ENCODE results near the gene BBS1. TPM values are rescaled to one million over a fixed set of nuclear protein-coding genes. Genes with fewer than 3 reads are reported as not detected.
"Not testable (repeated sequence)": the region's sequence is repeated elsewhere in the genome, so short reads cannot be mapped to it uniquely, and the experiment has no call there.

Gene BBS1
- 10 to 100 TPM; 13.1 to 13.8 (median 13.6) TPM for total RNA-seq

GRCh38 chr11:66510271-66510989 lies at the start of gene BBS1:
BBS1 (plus strand) TSS chr11:66510635; CDS start chr11:66510660, 25 bp downstream.
- H3K36me3 Mint-ChIP-seq (ENCODE audit: insufficient read depth) = peaks cover 14% of the 10 kb centered on the region
- peaks cover 9% of the 10 kb centered on the region for H3K4me1 Mint-ChIP-seq (ENCODE audit: low read depth)
- peak within 1 kb of the TSS; percentile 90 for H3K4me3 Mint-ChIP-seq
- ATAC-seq (peak; percentile 98 to 100), DNase-seq (peak; percentile 79)
- no peaks in the 10 kb centered on the region for H3K9me3 Mint-ChIP-seq
- H3K27me3 Mint-ChIP-seq (ENCODE audit: low read depth) = no peaks in the 10 kb centered on the region

- Mint-ChIP-seq H3K4me3 (no peak overlapping the region), H3K36me3 (ENCODE audit: insufficient read depth) (no peaks in the 10 kb centered on the region), H3K27me3 (ENCODE audit: low read depth) (no peaks in the 10 kb centered on the region), H3K9me3 (no peaks in the 10 kb centered on the region), H3K4me1 (ENCODE audit: low read depth) (peaks cover 11% of the 10 kb centered on the region)
- ATAC-seq (no peak), DNase-seq (no peak)
Observed at GRCh38 chr11:66462010-66462409, 48.4 kb upstream of the BBS1 start.

- no peak overlapping the region for H3K4me3 Mint-ChIP-seq
- DNase-seq (no peak), ATAC-seq (no peak)
- no peaks in the 10 kb centered on the region for H3K27me3 Mint-ChIP-seq (ENCODE audit: low read depth)
- peaks cover 17% of the 10 kb centered on the region for H3K4me1 Mint-ChIP-seq (ENCODE audit: low read depth)
- no peaks in the 10 kb centered on the region for H3K9me3 Mint-ChIP-seq
- H3K36me3 Mint-ChIP-seq (ENCODE audit: insufficient read depth) = no peaks in the 10 kb centered on the region
Observed at GRCh38 chr11:66462911-66463310, 47.5 kb upstream of the BBS1 start.

GRCh38 chr11:66464116-66464515 lies 46.3 kb upstream of the BBS1 start:
- H3K4me3 Mint-ChIP-seq; H3K27me3 Mint-ChIP-seq (ENCODE audit: low read depth); DNase-seq; ATAC-seq; H3K36me3 Mint-ChIP-seq (ENCODE audit: insufficient read depth); H3K9me3 Mint-ChIP-seq: not testable (repeated sequence)
- peaks cover 23% of the 10 kb centered on the region for H3K4me1 Mint-ChIP-seq (ENCODE audit: low read depth)

GRCh38 chr11:66464916-66465315 lies 45.5 kb upstream of the BBS1 start:
- ATAC-seq (no peak), DNase-seq (no peak)
- Mint-ChIP-seq H3K9me3 (no peaks in the 10 kb centered on the region), H3K27me3 (ENCODE audit: low read depth) (no peaks in the 10 kb centered on the region), H3K4me1 (ENCODE audit: low read depth) (peaks cover 23% of the 10 kb centered on the region), H3K4me3 (no peak overlapping the region), H3K36me3 (ENCODE audit: insufficient read depth) (no peaks in the 10 kb centered on the region)

GRCh38 chr11:66465373-66466224 lies 44.8 kb upstream of the BBS1 start:
- no peaks in the 10 kb centered on the region for H3K36me3 Mint-ChIP-seq (ENCODE audit: insufficient read depth)
- no peak for ATAC-seq
- DNase-seq = no peak
- no peaks in the 10 kb centered on the region for H3K27me3 Mint-ChIP-seq (ENCODE audit: low read depth)
- no peaks in the 10 kb centered on the region for H3K9me3 Mint-ChIP-seq
- H3K4me1 Mint-ChIP-seq (ENCODE audit: low read depth) = peaks cover 23% of the 10 kb centered on the region
- peak overlapping the region; percentile 80 for H3K4me3 Mint-ChIP-seq

GRCh38 chr11:66466225-66467033 lies 44.0 kb upstream of the BBS1 start, which contains the start of gene PELI3:
PELI3 (plus strand) TSS chr11:66466905; CDS start chr11:66468129, 1,224 bp downstream.
- ATAC-seq = peak; percentile 88 to 91
- H3K27me3 Mint-ChIP-seq (ENCODE audit: low read depth) = no peaks in the 10 kb centered on the region
- no peaks in the 10 kb centered on the region for H3K36me3 Mint-ChIP-seq (ENCODE audit: insufficient read depth)
- peak; percentile 95 for DNase-seq
- H3K4me3 Mint-ChIP-seq = peak within 1 kb of the TSS; percentile 87
- H3K9me3 Mint-ChIP-seq = no peaks in the 10 kb centered on the region
- H3K4me1 Mint-ChIP-seq (ENCODE audit: low read depth) = peaks cover 23% of the 10 kb centered on the region

GRCh38 chr11:66467034-66467659 lies 43.3 kb upstream of the BBS1 start:
- Mint-ChIP-seq H3K36me3 (ENCODE audit: insufficient read depth) (no peaks in the 10 kb centered on the region), H3K27me3 (ENCODE audit: low read depth) (no peaks in the 10 kb centered on the region), H3K9me3 (no peaks in the 10 kb centered on the region), H3K4me3 (peak overlapping the region; percentile 87), H3K4me1 (ENCODE audit: low read depth) (peaks cover 23% of the 10 kb centered on the region)
- ATAC-seq = peak; percentile 65 to 66
- no peak for DNase-seq

GRCh38 chr11:66467756-66468155 lies 42.7 kb upstream of the BBS1 start:
- Mint-ChIP-seq H3K4me3 (peak overlapping the region; percentile 87), H3K9me3 (no peaks in the 10 kb centered on the region), H3K4me1 (ENCODE audit: low read depth) (peaks cover 23% of the 10 kb centered on the region), H3K27me3 (ENCODE audit: low read depth) (no peaks in the 10 kb centered on the region), H3K36me3 (ENCODE audit: insufficient read depth) (no peaks in the 10 kb centered on the region)
- ATAC-seq = no peak
- DNase-seq = no peak

- ATAC-seq = no peak
- H3K4me1 Mint-ChIP-seq (ENCODE audit: low read depth) = peaks cover 23% of the 10 kb centered on the region
- no peaks in the 10 kb centered on the region for H3K36me3 Mint-ChIP-seq (ENCODE audit: insufficient read depth)
- no peaks in the 10 kb centered on the region for H3K27me3 Mint-ChIP-seq (ENCODE audit: low read depth)
- peak overlapping the region; percentile 87 for H3K4me3 Mint-ChIP-seq
- no peaks in the 10 kb centered on the region for H3K9me3 Mint-ChIP-seq
- DNase-seq = no peak
Observed at GRCh38 chr11:66468691-66469090, 41.7 kb upstream of the BBS1 start.

GRCh38 chr11:66469441-66469840 lies 41.0 kb upstream of the BBS1 start:
- H3K36me3 Mint-ChIP-seq (ENCODE audit: insufficient read depth) = no peaks in the 10 kb centered on the region
- ATAC-seq (no peak), DNase-seq (no peak)
- no peaks in the 10 kb centered on the region for H3K27me3 Mint-ChIP-seq (ENCODE audit: low read depth)
- H3K4me3 Mint-ChIP-seq = no peak overlapping the region
- H3K9me3 Mint-ChIP-seq = no peaks in the 10 kb centered on the region
- H3K4me1 Mint-ChIP-seq (ENCODE audit: low read depth) = peaks cover 23% of the 10 kb centered on the region

- H3K9me3 Mint-ChIP-seq = no peaks in the 10 kb centered on the region
- H3K4me3 Mint-ChIP-seq = no peak overlapping the region
- no peak for ATAC-seq
- no peak for DNase-seq
- no peaks in the 10 kb centered on the region for H3K36me3 Mint-ChIP-seq (ENCODE audit: insufficient read depth)
- no peaks in the 10 kb centered on the region for H3K27me3 Mint-ChIP-seq (ENCODE audit: low read depth)
- peaks cover 23% of the 10 kb centered on the region for H3K4me1 Mint-ChIP-seq (ENCODE audit: low read depth)
Observed at GRCh38 chr11:66470015-66470414, 40.4 kb upstream of the BBS1 start.

GRCh38 chr11:66471142-66471541 lies 39.3 kb upstream of the BBS1 start:
- Mint-ChIP-seq H3K4me1 (ENCODE audit: low read depth) (peaks cover 16% of the 10 kb centered on the region), H3K9me3 (no peaks in the 10 kb centered on the region), H3K36me3 (ENCODE audit: insufficient read depth) (no peaks in the 10 kb centered on the region), H3K4me3 (no peak overlapping the region), H3K27me3 (ENCODE audit: low read depth) (no peaks in the 10 kb centered on the region)
- DNase-seq = no peak
- ATAC-seq = no peak

- no peaks in the 10 kb centered on the region for H3K27me3 Mint-ChIP-seq (ENCODE audit: low read depth)
- H3K9me3 Mint-ChIP-seq = no peaks in the 10 kb centered on the region
- DNase-seq (no peak), ATAC-seq (no peak)
- no peak overlapping the region for H3K4me3 Mint-ChIP-seq
- no peaks in the 10 kb centered on the region for H3K36me3 Mint-ChIP-seq (ENCODE audit: insufficient read depth)
- peaks cover 12% of the 10 kb centered on the region for H3K4me1 Mint-ChIP-seq (ENCODE audit: low read depth)
Observed at GRCh38 chr11:66472054-66472453, 38.4 kb upstream of the BBS1 start.

All from activated T-cell treated with anti-CD3 and anti-CD28 coated beads, Interleukin-2, amount 50 U/mL, for 4 hours (primary cell).